GM19397 (cell line): ENCODE data around the gene CAMTA1.
"Not testable (repeated sequence)": the region's sequence is repeated elsewhere in the genome, so short reads cannot be mapped to it uniquely, and the experiment has no call there.

ENCODE experiments used
- ATAC-seq: cut with Tn5 transposase; IDR thresholded peaks from one replicate; pipeline ENCODE4 v1.9.1; 2021; ENCODE audit warnings: mild to moderate bottlenecking, moderate library complexity; ENCODE audit not compliant: unreplicated experiment

CAMTA1 gene

DNA sequence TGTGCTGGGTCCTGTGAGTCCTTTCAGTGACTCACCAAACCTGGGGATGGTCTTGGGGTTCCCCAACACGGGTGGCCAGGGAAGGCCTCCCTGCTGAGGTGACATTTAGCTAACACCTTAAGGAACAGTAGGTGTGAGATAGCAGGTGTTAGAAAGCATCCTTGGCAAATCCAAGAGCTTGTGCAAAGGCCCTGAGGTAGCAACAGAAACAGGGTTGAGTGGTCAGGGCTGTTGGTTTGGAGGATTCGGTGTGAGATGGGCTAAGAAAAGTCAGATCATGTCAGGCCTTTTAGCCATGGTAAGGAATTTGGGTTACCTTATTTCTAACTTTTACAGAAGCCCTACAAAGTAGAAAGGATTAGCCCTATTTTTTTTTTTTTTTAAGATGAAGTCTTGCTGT is 343.0 kb downstream of the CAMTA1 start:
- ATAC-seq, result no peak

DNA sequence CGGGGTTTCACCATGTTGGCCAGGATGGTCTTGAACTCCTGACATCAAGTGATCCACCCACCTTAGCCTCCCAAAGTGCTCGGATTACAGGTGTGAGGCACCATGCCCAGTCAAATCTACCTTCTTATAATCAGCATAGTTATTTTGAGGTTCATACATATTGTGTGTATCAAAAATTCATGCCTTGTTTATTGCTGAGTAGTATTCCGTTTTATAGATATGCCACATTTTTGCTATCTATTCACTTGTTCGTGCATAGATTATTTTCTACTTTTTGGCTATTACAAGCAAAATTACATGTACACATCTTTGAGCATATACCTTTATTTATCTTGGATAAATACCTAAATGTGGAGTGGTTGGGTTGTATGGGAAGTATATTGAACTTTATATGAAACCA is 344.9 kb downstream of the CAMTA1 start:
- ATAC-seq, result no peak

DNA sequence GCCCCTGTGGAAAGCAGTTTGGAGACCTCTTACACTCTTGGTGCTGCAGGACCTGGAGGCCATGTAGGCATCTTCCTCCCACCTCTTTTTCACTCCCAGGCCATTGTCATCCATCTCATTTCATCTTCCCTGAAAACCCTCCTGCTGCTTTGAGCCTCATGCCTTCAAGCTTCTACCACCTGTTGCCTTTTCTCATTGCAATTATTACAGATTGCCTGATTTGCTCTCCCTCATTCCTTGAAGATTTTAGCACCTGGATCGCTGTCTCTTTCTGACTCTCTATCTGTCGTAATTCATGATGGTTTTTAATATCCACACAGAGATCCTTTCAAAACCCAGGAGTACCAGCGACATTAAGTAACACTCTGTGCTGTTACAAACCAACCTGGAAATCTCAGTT is 350.2 kb downstream of the CAMTA1 start:
- ATAC-seq, result no peak

DNA sequence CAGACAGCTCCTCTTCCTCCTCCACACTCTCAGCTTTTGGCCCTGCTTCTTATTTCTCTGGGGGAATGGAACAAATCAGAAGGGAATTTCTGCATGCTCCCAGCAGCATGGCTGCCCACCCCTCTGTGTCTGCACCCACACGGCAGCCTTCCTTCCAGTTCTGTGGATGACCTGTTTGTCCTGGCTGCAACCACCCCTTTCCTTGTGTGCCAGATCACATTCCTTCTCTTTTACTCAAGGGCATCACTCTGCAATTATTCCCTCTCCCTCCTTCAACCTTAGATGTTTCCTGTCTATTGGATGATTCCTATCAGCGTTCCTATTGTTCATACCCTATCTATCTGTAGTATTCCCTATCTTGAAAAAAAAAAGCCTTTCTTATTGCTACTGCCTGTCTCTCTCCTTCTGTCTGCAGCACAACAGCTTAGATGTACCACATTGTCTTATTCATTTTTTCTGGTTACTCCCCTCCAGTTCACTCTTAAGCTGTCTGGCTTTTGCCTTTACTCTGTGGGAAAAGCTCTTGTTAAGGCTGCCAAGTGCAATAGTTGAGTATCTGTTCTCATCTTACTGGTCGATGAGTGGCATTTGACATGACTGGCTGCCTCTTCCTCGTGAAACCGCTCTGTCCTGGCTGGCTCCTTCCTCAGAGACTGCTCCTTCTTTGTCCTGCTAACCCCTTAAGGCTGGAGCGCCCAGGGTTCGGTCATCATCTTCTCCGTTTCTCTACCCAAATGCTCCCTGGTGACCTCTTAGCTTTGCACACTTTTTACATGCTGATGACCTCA is 351.1 kb downstream of the CAMTA1 start:
- no peak for ATAC-seq

DNA sequence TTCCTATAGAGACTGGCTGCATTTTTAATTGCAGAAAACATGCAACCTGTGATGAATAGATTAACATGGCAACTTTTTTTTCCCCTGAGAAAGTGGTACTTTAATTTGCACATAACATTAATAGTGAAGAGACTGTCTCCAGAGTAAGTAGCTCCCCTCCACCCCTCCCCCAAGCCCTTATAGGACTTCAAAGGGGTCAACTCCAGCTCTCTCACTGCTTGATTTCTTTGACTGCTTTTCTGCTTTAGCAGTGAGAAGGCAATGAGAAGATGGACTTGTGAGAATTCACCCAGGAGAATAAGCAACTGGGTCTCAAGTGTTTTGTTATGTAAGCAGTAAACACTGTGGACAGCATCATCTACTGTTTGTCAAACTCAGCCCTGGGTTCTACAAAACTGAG is 355.0 kb downstream of the CAMTA1 start:
- ATAC-seq, result no peak

DNA sequence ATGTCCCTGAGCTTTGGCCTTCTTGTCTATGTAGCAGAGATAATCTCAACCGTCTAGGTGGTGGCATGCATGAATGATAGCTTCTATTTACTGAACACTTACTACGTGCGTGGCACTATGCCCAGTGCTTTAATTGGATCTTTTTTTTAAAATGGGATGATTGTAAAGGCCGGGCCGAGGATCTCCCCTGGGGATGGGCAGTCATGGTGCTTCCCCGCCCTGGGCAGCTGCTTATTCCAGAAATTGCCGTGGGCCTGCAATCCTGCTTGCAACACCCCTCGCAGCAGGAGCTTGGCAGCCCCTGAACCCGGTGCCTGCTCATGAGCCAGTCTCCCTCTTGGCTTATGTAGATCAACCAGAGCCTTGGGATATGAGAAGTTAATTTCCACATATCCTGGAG is 360.7 kb downstream of the CAMTA1 start:
- ATAC-seq, result no peak

DNA sequence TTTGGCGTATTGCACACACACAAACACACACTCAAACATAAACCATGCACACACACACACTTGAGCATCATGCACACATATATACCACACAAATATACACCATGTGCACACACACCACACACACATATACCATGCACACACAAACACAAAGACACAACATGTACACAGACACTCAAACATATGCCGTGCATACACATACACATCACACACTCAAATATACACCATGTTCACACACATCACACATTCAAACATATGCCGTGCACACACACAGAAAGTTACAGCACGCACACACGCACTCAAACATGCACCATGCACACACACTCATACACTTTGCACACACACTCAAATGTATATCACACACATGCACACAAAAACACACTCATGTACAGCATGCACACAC is 361.5 kb downstream of the CAMTA1 start:
- no peak for ATAC-seq

DNA sequence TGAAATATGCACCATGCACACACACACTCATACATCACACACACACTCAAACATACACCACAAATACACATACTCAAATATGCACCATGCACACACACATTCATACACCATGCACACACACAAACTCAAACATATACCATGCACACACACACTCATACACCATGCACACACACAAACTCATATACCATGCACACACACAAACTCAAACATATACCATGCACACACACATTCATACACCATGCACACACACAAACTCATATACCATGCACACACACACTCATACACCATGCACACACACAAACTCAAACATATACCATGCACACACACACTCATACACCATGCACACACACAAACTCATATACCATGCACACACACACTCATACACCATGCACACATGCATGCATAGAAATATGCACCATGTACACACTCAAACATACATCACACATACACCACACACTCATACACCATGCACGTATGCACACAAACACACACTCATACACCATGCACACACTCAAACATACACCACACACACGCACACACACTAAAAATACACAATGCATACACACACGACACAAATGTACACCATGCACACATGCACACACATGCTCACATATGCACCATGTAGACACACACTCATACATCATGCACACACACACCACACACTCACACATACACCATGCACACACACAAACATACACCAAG is 362.5 kb downstream of the CAMTA1 start:
- ATAC-seq, result not testable (repeated sequence)

DNA sequence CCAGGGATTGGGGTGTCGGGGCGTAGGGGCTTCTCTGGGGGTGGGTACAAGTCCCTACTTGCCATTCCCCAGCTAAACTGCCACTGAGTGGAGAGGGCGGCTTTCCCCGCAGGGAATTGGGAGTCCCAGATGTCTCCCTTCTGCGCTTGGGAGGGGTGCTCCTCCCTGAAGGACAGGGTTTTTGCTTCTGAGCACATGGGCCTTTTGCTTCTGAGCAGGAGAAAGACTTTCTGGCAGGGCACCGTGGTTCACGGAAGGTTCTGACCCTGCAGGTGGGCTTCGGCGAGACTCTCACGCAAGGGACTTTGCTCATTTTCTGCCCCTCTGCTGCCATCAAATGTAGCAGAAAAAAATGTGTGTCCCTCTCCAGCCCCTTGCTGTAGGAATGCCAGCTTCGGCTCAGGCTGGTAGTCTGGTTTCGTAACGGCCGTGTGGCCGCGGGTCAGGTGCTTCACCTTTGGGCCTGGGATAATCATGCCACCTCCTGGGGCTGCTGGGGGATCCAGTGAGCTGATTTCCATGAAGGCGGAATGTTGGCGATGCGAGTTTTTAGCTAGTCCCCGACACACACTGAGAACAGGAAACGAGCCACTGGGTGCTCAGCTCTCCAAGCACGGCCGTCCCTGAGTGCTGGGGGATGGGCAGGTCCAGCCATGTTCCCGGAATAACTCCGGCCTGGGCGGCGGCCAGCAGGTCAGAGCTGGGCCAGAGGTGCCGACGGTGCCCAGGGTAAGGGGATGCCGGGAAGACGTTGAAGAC is 364.0 kb downstream of the CAMTA1 start:
- ATAC-seq, result no peak

DNA sequence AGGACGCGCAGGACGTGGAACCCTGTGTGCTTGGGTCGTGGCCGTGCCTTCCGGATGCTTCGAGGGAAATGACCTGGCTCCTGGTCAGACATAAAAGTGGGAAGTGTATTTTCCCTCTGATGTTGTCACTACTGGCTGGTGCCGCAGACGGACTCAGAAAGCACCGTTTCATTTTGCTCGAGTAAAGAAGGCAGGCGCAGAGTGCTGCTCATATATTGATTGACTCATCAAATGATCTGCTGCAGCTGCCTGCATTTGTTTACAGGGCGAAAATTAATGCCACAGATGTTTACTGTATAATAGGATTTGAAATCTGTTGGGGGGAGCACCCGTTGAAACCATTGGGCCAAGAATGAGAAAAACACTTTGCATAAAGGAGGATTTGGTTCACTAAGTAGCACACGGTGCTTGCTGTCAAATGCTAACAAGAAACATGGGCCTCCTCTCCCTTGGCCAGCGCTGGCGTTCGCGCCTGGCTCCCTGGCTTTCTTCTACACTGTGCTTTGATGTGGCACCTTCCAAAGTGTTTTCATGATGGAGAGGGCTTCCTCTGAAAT is 365.5 kb downstream of the CAMTA1 start:
- no peak for ATAC-seq

DNA sequence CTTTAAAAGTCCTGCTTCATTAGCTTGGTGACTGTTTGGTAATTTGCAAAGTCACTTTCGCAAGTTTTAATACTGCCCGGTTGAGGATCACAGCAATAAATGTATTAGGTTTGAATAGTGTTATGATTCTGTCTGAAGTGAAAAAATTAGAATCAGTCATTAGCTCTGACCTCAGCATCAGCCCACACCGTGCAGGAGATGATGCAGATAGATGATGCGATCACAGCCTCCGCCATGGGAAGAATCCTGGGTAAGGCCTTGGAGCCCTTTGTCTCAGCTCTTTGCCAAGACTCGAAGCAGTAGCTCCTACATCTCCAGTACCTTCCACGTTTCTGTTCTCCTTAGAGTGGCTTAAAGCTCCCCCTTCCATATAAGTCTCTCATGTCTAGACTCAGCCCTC is 366.7 kb downstream of the CAMTA1 start:
- no peak for ATAC-seq

DNA sequence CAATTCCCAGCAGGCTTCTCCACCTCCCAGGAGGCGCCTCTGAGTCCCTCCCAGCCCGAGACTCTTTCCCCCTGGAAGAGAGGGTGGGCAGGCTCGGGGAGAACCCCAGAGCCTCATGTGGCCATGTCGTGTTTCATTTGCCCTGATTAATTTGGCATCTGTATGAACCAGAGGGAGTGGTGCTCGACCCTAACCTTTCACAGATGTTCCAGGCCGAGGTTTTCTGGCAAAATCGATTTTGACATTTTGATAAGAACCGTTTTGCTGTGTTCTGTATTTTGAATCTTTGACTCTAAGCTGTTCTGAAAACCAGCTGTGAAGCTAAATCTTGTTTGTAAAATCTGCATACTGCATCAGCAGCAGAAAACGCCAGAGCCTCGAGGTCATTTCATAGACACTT is 367.4 kb downstream of the CAMTA1 start:
- ATAC-seq, result no peak

DNA sequence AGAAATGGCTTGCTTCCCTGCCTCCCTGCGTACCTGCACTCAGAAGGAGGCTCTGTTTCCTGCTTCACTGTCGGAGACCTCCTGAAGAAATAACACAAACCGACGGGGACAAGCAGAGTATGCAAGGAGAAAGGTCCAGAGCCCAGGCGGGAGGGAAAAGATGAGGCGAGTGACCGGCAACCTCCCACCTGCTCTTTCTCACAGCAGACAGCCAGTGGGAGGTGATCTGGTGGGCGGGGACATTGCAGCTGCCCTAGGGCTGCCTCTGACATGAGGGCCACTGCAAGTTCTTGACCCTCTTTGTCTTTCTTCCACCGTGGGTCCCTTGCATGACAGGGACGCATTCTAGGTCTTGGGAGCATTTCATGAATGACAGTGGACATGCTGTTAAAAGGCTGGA is 368.2 kb downstream of the CAMTA1 start:
- no peak for ATAC-seq

DNA sequence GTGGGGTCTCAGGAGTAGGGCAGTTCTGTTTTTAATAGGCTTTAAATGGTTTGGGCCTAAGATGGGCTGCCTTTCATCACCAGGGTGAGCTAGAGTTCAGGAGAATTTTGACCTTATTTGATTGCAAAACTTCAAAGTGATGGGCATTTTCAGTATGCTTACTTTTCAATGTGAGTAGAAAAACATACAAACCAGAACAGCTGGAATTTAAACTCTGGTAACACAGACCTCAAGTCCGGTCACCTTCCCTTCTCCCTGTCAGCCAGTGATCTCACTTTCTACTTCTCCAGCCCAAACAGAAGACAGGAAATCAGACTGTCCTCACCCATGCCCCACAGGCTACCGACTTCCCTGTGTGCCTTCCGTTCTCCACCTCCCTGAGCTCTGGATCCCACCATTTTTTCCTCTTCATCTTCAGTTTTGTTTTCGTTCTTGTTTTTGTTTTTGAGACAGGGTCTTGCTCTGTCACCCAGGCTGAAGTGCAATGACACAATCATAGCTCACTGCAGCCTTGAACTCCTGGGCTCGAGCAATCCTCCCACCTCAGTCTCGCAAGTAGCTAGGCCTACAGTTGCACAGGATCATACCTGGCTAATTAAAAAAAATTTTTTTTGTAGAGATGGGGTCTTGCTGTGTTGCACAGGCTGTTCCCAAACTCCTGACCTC is 374.0 kb downstream of the CAMTA1 start:
- no peak for ATAC-seq

DNA sequence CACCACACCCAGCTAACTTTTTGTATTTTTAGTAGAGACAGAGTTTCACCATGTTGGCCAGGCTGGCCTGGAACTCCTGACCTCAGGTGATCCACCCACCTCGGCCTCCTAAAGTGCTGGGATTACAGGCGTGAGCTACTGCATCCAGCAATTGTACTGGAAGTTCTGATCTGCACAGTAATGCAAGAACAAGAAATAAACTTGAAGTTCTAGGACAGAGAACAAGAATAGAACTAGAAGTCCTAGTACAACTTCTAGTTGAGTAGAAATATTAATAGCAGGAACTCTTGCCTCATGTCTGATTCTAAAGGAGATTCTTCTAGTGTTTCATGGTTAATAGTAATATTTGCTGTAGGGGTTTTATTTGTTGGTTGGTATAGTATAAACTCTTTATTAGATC is 383.3 kb downstream of the CAMTA1 start:
- not testable (repeated sequence) for ATAC-seq

DNA sequence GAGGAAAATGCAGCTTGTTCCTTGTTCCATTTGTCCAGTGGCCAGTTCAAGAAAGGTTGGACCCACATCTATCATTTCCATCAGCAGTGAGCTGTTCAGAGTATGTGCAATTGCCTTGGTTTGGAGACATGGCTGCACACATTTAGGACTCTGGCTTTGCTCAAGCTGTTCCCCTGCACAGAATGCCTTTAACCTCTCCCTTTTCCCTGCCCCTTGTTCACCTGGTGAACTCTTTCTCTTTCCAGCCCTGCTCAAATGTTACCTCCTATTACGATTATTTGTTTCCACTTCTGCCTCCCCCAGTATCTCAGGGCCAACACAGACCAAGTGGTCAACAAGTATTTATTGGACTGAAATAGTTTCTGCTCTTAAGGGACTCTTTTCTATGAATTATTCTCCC is 385.9 kb downstream of the CAMTA1 start:
- ATAC-seq, result no peak

DNA sequence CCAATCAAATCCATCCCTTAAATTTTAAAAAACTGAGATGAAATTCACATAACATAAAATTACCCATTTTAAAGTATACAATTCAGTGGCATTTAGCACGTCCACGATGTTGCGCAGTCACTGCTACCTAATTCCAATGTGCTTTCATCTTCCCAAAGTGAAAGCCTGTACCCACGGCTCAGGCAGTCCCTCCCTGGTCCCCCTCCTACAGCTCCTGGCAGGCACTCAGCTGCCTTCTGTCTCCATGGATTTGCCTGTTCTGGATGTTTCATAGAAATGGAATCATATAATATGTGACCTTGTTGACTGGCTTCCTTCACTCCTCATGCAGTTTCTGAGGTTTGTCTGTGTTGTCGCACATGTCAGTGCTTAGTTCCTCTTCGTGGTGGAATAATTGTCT is 386.3 kb downstream of the CAMTA1 start:
- no peak for ATAC-seq

DNA sequence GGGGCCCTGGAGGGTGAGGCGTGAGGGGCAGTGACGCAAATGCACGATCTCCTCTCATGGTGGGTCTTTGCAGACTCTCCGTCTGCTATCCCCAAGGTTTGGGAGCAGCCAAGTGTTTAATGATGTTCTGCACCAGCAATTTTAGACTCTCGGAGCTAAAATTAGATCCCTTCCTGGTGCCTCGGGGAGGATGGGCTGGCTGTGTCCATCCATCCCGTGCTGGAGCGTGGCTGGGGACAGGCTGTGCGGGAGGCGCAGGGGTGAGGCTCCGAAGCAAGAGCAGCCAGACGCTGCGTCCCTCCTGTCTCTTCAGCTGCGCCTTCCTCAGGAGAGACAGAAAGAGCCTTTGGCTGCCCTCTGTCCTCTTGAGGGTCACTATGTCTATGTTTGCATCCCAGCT is 387.6 kb downstream of the CAMTA1 start:
- ATAC-seq, result no peak

DNA sequence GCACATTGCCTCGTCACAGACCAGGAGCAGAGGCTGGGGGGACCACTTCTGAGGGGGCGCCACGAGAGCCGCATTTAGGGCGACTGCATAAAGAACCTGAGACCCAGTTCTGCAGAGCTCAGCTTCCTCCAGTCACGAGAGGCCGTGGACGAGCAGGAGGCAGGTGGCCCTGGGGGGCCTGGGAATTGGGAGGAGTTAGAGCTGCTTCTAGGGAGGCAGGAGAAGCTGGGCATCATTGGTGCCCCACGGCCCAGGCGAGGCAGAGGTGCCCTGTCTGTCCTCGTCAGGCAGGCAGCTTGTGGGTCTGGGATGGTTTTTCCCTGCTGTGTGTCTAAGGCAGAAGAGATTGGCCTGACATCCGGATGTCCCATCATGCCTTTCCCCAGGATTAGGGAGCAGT is 389.3 kb downstream of the CAMTA1 start:
- no peak for ATAC-seq

DNA sequence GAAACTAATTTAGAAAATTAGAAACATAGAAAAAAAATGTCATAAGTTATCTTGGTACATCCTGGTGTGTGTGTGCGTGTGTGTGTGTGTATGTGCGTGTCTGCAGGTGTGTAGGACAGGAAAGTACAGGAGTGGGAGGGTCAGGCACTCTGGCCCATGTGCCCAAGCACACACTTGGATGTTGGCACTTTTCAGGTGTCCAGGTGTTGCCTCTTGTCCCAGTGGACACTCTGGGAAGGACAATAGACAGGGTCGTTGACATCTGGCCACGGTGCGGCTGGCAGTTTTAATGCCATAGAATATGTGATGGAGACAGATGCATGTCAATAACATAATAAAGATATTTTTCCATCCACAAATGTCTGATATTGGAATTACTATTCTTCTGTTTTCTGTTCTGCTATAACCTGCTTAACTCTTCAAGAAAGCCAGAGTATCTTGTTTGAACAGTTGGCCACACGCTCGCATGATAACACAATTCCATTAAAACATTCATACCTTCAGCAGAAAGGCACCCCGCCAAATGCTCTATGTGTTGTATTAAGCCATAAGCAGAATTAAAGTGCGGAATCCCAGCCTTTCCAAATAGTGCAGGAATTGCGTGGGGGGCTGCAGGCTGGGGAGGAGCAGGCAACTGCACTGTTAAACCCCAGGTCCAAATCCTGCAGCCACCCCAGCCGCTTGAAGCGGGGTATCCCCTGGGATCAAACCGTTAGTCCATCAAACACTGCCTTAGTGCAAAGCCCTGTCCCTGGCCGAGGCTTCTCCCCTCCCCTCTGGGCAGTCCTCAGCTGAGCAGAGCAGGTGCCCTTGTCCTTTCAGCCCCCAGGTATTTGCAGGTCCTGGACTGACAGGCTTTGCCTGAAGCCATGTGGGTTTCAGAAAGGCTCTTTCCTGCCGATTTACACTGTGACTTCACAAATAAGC is 390.0 kb downstream of the CAMTA1 start:
- no peak for ATAC-seq
